Vagina (tissue), 2 donors: ENCODE results near the gene CSTF1.

Source experiments
- CTCF ChIP-seq, 3 experiments: fragments of 450-650 bp in 2 of 3; fragments of 200-600 bp in 1 of 3; sonication (generic) in 1 of 3; IDR thresholded peaks; one replicate each; pipeline ENCODE4 v1.5.1; 2017 to 2019; ENCODE audit warnings: antibody characterized with exemption in 3 of 3, mild to moderate bottlenecking in 2 of 3, moderate library complexity in 2 of 3
- POLR2A ChIP-seq, 2 donors: fragments of 450-650 bp; IDR thresholded peaks; one replicate each; pipeline ENCODE4 v1.6.1; 2017; ENCODE audit warnings: antibody characterized with exemption in 2 of 2, mild to moderate bottlenecking in 2 of 2, moderate library complexity in 2 of 2

- TF ChIP-seq CTCF (IDR thresholded peaks at IDR 0.05) (no peak), POLR2A (IDR thresholded peaks at IDR 0.05) (no peak)
Observed at GRCh38 chr20:56389807-56390206, 2.6 kb upstream of the CSTF1 start.
